GM12878 (cell line): ENCODE measurements around the gene CSTPP1. TPM values are rescaled to one million over a fixed set of nuclear protein-coding genes. Genes with fewer than 3 reads are reported as not detected.
A peak's percentile ranks its signal among the peaks of the same experiment; 100 is the strongest.

ENCODE experiments used
- CHD1 ChIP-seq: IDR thresholded peaks from 2 replicates; pipeline ENCODE4 v1.6.1; 2012; ENCODE audit warnings: low read depth, low read length, improper control_type of control experiment
- CREB1 ChIP-seq: IDR thresholded peaks from 2 replicates; pipeline ENCODE4 v1.6.1; 2012; ENCODE audit warnings: low read depth, mild to moderate bottlenecking, inconsistent platforms
- HDAC6 ChIP-seq: fragments of 200-600 bp; sonication (generic); IDR thresholded peaks from one replicate; pipeline ENCODE4 v1.8.0; 2017; ENCODE audit warnings: antibody characterized with exemption; ENCODE audit not compliant: unreplicated experiment
- NR2F1 ChIP-seq: fragments of 450-650 bp; conservative IDR thresholded peaks from 2 replicates; pipeline ENCODE4 v1.6.1; 2017; ENCODE audit warnings: mild to moderate bottlenecking
- POLR2AphosphoS2 ChIP-seq: IDR thresholded peaks from 2 replicates; pipeline ENCODE4 v1.6.1; 2011; ENCODE audit warnings: low read depth, mild to moderate bottlenecking, low read length, improper control_type of control experiment, moderate library complexity
- polyA plus RNA-seq, 11 experiments: library from polyadenylated mRNA; depleted of rRNA in 4 of 11; unstranded in 6 of 11; stranded (reverse) in 5 of 11; fragments of >200 nt; fragmentation: Nextera tagmentation in 4 of 11; fragmentation: Illumina TruSeq in 1 of 11; extraction: Ambion mirVana in 4 of 11; extraction: Trizol in 1 of 11; gene quantifications; 1 replicate in 1 of 11; 2 replicates in 10 of 11; pipeline versions ENCODE4 v1.2.1 to v1.2.3, GENCODE V29; 2011 to 2016; ENCODE audit warnings: inconsistent platforms in 2 of 11, missing spikeins in 2 of 11, low read depth in 1 of 11
- total RNA-seq, 4 experiments: library from RNA; depleted of rRNA in 3 of 4; stranded (reverse); fragments of >200 nt in 3 of 4; fragmentation: Illumina TruSeq in 1 of 4; extraction: Trizol in 1 of 4; gene quantifications; 2 replicates each; pipeline versions ENCODE4 v1.2.1 to v1.2.3, GENCODE V29; 2013 to 2021
- TF ChIP-seq, protein P1 (sequence below): fragments of 450-650 bp; IDR thresholded peaks from 2 replicates; pipeline ENCODE4 v1.6.1; 2017; ENCODE audit warnings: antibody characterized with exemption, mild to moderate bottlenecking, moderate library complexity
- TF ChIP-seq, protein P2 (sequence below): fragments of 150-350 bp; IDR thresholded peaks from 2 replicates; pipeline ENCODE4 v1.6.1; 2016; ENCODE audit warnings: low read depth, low read length
- TF ChIP-seq, protein P3 (sequence below): fragments of 450-650 bp; IDR thresholded peaks from 2 replicates; pipeline ENCODE4 v1.6.1; 2018; ENCODE audit warnings: borderline replicate concordance, mild to moderate bottlenecking; ENCODE audit not compliant: partially characterized antibody
- TF ChIP-seq, protein P4 (sequence below): IDR thresholded peaks from 2 replicates; pipeline ENCODE4 v1.6.1; 2011; ENCODE audit warnings: mild to moderate bottlenecking, low read depth, low read length, moderate library complexity; ENCODE audit not compliant: insufficient replicate concordance
- TF ChIP-seq, protein P5 (sequence below): IDR thresholded peaks from 2 replicates; pipeline ENCODE4 v1.6.1; 2011; ENCODE audit warnings: borderline replicate concordance, low read depth, mild to moderate bottlenecking, moderate library complexity, mixed read lengths, low read length; ENCODE audit not compliant: insufficient read depth; ENCODE audit errors: extremely low read length
- TF ChIP-seq, protein P6 (sequence below): IDR thresholded peaks from 2 replicates; pipeline ENCODE4 v1.6.1; 2012; ENCODE audit warnings: low read depth, low read length, improper control_type of control experiment
- TF ChIP-seq, protein P7 (sequence below): fragments of 450-650 bp; IDR thresholded peaks from 2 replicates; pipeline ENCODE4 v1.6.1; 2017; ENCODE audit warnings: mild to moderate bottlenecking, low read depth, inconsistent platforms; ENCODE audit not compliant: poor library complexity, severe bottlenecking

Gene CSTPP1
- total and polyA plus RNA-seq, 10 of the 15 experiments (the other 5 are each of a cell fraction or from before 2014, with no cell fraction given), result 7.1 to 23.4 (median 17.5) TPM

DNA sequence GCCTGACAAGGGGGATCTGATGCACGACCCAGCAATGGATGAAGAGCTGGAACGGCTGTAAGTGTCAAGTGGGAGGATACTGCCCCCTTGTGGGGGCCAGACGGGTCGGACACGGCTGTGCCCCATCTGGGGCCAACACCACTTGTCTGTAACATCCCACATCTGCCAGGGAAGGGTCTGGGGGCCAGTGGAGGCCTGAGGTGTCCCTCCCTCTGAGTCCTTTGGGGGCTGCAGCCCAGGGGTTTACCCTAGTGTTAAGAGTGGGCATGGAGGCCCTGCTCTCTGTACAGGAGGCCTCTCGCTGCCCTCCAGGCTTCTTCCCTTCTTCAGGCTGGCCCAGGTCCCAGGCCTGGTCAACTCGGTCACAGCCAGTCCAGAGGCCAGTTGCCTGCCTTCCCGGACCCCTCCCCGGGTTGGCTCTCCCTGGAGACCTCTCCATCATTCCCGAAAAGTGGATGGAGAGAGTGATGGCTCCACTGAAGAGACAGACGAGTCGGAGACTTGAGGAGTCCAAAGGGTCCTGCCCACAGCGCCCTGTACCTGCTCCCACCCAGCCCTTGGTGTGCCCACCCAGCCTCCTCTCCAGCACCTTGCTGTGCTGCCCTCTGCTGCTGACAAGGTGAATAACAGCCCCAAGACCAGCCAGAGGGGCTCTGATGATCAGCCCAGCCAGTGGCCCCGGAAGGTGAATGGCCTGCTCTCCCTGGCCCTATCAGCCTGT lies 224.7 kb downstream of the CSTPP1 start (continued):
- TF ChIP-seq, protein P1, sequence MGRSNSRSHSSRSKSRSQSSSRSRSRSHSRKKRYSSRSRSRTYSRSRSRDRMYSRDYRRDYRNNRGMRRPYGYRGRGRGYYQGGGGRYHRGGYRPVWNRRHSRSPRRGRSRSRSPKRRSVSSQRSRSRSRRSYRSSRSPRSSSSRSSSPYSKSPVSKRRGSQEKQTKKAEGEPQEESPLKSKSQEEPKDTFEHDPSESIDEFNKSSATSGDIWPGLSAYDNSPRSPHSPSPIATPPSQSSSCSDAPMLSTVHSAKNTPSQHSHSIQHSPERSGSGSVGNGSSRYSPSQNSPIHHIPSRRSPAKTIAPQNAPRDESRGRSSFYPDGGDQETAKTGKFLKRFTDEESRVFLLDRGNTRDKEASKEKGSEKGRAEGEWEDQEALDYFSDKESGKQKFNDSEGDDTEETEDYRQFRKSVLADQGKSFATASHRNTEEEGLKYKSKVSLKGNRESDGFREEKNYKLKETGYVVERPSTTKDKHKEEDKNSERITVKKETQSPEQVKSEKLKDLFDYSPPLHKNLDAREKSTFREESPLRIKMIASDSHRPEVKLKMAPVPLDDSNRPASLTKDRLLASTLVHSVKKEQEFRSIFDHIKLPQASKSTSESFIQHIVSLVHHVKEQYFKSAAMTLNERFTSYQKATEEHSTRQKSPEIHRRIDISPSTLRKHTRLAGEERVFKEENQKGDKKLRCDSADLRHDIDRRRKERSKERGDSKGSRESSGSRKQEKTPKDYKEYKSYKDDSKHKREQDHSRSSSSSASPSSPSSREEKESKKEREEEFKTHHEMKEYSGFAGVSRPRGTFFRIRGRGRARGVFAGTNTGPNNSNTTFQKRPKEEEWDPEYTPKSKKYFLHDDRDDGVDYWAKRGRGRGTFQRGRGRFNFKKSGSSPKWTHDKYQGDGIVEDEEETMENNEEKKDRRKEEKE, result no peak
- TF ChIP-seq, protein P2, sequence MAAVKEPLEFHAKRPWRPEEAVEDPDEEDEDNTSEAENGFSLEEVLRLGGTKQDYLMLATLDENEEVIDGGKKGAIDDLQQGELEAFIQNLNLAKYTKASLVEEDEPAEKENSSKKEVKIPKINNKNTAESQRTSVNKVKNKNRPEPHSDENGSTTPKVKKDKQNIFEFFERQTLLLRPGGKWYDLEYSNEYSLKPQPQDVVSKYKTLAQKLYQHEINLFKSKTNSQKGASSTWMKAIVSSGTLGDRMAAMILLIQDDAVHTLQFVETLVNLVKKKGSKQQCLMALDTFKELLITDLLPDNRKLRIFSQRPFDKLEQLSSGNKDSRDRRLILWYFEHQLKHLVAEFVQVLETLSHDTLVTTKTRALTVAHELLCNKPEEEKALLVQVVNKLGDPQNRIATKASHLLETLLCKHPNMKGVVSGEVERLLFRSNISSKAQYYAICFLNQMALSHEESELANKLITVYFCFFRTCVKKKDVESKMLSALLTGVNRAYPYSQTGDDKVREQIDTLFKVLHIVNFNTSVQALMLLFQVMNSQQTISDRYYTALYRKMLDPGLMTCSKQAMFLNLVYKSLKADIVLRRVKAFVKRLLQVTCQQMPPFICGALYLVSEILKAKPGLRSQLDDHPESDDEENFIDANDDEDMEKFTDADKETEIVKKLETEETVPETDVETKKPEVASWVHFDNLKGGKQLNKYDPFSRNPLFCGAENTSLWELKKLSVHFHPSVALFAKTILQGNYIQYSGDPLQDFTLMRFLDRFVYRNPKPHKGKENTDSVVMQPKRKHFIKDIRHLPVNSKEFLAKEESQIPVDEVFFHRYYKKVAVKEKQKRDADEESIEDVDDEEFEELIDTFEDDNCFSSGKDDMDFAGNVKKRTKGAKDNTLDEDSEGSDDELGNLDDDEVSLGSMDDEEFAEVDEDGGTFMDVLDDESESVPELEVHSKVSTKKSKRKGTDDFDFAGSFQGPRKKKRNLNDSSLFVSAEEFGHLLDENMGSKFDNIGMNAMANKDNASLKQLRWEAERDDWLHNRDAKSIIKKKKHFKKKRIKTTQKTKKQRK, result no peak
- TF ChIP-seq, protein P3, sequence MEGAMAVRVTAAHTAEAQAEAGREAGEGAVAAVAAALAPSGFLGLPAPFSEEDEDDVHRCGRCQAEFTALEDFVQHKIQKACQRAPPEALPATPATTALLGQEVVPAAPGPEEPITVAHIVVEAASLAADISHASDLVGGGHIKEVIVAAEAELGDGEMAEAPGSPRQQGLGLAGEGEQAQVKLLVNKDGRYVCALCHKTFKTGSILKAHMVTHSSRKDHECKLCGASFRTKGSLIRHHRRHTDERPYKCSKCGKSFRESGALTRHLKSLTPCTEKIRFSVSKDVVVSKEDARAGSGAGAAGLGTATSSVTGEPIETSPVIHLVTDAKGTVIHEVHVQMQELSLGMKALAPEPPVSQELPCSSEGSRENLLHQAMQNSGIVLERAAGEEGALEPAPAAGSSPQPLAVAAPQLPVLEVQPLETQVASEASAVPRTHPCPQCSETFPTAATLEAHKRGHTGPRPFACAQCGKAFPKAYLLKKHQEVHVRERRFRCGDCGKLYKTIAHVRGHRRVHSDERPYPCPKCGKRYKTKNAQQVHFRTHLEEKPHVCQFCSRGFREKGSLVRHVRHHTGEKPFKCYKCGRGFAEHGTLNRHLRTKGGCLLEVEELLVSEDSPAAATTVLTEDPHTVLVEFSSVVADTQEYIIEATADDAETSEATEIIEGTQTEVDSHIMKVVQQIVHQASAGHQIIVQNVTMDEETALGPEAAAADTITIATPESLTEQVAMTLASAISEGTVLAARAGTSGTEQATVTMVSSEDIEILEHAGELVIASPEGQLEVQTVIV, result no peak
- TF ChIP-seq, protein P4, sequence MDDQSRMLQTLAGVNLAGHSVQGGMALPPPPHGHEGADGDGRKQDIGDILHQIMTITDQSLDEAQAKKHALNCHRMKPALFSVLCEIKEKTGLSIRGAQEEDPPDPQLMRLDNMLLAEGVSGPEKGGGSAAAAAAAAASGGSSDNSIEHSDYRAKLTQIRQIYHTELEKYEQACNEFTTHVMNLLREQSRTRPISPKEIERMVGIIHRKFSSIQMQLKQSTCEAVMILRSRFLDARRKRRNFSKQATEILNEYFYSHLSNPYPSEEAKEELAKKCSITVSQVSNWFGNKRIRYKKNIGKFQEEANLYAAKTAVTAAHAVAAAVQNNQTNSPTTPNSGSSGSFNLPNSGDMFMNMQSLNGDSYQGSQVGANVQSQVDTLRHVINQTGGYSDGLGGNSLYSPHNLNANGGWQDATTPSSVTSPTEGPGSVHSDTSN, result no peak
- TF ChIP-seq CHD1, result no peak
- TF ChIP-seq, protein P5, sequence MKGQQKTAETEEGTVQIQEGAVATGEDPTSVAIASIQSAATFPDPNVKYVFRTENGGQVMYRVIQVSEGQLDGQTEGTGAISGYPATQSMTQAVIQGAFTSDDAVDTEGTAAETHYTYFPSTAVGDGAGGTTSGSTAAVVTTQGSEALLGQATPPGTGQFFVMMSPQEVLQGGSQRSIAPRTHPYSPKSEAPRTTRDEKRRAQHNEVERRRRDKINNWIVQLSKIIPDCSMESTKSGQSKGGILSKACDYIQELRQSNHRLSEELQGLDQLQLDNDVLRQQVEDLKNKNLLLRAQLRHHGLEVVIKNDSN, result no peak
- TF ChIP-seq, protein P6, sequence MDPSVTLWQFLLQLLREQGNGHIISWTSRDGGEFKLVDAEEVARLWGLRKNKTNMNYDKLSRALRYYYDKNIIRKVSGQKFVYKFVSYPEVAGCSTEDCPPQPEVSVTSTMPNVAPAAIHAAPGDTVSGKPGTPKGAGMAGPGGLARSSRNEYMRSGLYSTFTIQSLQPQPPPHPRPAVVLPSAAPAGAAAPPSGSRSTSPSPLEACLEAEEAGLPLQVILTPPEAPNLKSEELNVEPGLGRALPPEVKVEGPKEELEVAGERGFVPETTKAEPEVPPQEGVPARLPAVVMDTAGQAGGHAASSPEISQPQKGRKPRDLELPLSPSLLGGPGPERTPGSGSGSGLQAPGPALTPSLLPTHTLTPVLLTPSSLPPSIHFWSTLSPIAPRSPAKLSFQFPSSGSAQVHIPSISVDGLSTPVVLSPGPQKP, result no peak
- TF ChIP-seq, protein P7, sequence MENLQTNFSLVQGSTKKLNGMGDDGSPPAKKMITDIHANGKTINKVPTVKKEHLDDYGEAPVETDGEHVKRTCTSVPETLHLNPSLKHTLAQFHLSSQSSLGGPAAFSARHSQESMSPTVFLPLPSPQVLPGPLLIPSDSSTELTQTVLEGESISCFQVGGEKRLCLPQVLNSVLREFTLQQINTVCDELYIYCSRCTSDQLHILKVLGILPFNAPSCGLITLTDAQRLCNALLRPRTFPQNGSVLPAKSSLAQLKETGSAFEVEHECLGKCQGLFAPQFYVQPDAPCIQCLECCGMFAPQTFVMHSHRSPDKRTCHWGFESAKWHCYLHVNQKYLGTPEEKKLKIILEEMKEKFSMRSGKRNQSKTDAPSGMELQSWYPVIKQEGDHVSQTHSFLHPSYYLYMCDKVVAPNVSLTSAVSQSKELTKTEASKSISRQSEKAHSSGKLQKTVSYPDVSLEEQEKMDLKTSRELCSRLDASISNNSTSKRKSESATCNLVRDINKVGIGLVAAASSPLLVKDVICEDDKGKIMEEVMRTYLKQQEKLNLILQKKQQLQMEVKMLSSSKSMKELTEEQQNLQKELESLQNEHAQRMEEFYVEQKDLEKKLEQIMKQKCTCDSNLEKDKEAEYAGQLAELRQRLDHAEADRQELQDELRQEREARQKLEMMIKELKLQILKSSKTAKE, result no peak
- TF ChIP-seq CREB1, result 0 out of 2 replicates have a peak, but pooled peaks have one; percentile 31
- no peak for TF ChIP-seq NR2F1
- TF ChIP-seq POLR2AphosphoS2, result no peak; the same call in 1 of the 2 replicates
- no peak for TF ChIP-seq HDAC6
